GM18907 (cell line): ENCODE measurements around the gene RAB28.
A peak's percentile ranks its signal among the peaks of the same experiment; 100 is the strongest.

Experiments used
- ATAC-seq: cut with Tn5 transposase; IDR thresholded peaks from one replicate; pipeline ENCODE4 v1.9.1; 2021; ENCODE audit warnings: mild to moderate bottlenecking, moderate library complexity; ENCODE audit not compliant: unreplicated experiment

RAB28 gene

DNA sequence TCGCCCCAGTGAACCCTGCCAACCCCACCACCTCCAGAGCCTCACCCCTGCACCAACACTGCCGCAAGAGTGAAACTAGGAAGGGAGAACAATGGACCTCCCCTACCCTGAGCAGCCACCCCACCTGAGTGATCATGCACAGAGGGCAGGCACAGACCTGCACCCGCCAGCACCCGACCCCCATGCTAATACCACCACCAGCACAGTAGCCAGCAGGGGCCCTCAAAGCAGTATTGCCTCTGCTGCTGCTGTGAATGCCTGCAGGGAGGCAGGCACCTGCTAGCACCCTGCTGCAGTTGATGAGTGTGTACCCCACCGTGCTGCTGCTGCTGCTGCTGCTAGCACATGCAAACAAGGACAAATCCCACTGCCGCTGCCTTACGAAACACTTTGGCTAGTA is 100.1 kb downstream of the RAB28 start:
- no peak for ATAC-seq

DNA sequence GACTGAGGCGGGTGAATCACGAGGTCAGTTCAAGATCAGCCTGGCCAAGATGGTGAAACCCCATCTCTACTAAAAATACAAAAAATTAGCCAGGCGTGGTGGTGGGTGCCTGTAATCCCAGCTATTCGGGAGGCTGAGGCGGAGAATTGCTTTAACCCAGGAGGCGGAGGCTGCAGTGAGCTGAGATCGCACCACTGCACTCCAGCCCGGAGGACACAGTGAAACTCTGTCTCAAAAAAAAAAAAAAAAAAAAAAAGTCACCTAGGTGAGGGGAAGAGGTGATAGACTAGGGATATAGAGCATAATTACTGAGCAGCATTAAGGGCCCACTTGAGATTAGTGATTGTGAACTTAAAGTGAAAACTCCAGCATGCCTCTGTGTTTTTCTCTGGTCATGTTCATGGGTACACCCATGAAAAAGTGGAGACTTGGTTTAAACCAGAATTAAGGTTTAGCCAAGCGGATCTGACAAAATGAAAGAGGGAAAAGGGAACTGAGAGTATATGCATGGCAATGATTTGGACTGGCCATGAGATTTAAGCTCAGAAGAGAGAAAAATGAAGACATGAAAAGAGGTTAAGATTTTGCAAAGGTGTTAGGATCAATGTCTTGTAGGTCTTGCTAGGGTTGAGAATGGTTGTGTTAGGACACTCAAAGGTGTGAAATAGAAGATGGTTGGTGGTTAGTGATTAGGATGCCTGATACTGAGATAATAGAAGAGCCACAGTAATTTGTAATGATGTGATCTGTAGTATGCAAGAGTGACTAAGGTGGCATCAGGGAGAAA is 105.0 kb downstream of the RAB28 start:
- ATAC-seq = peak; percentile 96

DNA sequence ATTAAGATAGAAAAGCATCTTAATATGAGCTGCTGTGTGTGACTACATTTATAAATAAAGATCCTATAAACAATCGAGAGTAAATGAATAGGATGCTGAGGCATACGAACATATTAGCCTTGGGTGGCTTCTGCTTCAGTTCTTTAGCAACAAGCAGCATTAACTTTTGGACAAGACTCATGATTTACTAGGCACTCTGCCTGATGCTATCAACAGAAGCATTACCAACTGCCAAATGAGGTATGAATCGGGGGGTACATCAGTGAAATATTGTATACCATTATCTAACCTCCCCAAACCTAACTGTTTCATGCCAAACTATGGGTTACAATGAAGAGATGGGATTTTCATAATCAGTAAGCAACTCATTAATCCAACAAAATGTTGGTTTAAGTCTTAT is 113.1 kb downstream of the RAB28 start:
- ATAC-seq = no peak

DNA sequence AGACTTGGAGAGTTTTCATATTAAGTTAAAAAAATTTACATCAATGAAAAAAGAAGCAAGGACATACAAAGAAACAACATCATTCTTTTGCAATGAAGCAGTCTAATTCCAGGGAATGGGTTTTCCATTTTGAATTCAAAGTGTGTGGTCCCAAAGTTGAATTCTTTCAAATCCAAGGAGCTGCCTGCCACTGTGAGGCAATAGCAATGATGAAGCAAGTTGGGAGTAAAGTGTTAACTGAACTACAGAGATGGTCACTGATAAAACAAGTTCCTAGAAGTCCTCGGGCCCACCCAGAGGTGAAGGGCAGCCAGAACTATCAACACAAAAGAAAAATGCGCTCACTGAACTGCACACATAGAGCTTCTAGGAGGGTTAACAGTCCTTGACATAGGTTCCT is 115.9 kb downstream of the RAB28 start:
- no peak for ATAC-seq

DNA sequence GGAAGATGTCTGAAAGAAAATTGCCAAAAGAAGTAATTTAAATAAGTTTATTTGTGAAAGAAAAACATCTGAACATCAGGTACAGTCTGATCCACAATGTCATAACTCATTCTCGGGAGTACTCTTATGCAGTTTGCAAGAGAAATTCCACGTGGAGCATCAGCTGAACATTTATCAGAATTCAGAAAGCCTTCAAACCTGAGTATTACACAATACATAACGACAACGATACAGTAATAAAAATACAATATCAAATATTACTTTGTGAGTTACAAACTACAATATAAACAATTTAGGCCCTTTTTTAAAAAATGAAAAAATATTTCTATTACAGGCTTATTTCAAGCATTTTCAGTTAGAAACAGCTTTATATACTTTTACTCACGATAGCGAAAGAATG is 116.4 kb downstream of the RAB28 start:
- no peak for ATAC-seq

DNA sequence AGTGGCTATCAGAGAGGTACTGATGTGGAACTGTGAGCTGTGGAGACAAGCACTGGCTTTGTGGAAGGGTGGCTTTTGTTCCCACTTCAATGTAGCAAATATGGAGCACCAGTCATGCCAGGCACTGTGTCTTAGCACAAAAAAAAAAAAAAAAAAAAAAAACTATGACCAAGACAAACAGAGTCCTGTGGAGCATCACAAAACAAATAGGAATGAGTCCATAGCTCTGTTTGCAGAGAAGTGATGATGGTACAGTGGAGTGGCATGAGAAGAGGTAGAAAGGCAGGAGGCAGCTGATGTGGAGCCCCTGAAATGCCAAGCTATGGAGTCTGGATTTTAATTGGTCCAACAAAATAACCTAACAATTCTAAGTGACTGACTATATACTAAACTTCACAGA is 116.9 kb downstream of the RAB28 start:
- no peak for ATAC-seq

DNA sequence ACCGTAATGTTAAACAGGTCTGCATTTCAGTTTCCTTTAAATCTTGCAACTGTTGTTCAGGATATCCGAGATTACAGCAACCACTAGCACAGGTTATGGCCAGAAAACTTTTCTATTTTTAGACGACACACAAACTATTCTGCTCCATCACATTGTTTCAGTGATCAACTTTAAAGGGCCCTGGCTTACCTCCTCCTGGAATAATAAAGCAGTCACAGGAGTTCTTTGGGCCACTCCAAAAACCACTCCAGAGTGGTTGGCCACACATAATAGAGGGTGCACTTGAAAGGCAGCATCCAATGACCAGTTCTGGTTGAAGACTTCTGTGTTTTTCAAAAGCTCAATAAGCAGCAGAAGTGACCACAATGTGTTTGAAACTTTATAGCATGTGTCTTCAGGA is 118.9 kb downstream of the RAB28 start:
- no peak for ATAC-seq

DNA sequence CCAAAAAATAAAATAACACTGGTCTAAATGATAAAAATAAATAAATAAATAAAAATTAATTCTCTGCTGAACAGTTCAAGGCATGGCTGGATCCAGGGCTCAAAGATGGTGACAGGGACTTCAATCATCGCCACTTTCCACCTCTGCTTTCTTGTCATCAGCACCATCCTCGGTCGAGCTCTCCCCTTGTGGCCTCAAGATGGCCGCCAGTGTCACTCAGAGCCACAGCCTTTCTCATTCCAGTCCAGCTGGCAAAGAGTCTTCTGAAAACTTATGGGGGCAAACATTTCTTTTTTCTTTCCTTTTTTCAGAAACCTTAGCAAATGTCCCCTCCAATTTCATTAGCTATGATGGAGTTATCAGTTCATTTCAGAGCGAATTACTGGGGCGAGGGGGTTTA is 119.5 kb downstream of the RAB28 start:
- no peak for ATAC-seq

DNA sequence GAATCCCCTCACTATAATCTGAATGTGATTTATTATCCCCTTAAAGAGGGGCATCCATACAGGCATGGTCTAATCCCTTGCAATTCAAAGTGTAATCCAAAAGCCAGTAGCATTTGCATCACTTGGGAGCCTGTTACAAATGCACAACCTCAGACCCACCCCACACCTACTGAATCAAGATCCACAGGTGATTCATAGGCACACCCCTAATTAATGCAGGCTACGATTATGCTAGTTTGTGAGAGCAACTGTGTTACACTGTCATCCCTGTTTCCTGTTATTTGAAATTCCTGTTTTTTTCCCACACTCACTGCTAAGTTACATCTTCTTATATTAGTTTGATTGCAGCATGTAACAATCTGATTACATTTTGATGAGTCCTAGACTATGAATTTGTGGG is 120.0 kb downstream of the RAB28 start:
- ATAC-seq = no peak

DNA sequence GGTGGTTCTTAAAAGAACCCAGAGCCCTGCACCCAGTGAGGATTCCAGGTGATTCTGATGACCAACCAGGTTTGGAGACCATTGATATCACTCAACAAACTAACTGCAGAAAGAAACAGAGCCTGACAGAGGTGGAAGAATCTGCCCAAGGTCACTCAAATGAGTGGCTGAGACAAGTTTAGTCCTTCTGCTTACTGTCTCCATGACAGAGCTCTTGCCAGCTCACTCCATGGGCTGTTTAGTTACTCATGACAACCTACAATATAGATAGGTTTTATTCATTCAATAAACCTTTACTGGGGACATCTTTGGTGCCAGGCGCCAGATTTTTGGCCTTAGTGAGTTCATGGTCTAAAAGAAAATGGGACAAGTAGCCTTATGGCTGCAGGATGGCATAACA is 124.3 kb downstream of the RAB28 start:
- no peak for ATAC-seq

DNA sequence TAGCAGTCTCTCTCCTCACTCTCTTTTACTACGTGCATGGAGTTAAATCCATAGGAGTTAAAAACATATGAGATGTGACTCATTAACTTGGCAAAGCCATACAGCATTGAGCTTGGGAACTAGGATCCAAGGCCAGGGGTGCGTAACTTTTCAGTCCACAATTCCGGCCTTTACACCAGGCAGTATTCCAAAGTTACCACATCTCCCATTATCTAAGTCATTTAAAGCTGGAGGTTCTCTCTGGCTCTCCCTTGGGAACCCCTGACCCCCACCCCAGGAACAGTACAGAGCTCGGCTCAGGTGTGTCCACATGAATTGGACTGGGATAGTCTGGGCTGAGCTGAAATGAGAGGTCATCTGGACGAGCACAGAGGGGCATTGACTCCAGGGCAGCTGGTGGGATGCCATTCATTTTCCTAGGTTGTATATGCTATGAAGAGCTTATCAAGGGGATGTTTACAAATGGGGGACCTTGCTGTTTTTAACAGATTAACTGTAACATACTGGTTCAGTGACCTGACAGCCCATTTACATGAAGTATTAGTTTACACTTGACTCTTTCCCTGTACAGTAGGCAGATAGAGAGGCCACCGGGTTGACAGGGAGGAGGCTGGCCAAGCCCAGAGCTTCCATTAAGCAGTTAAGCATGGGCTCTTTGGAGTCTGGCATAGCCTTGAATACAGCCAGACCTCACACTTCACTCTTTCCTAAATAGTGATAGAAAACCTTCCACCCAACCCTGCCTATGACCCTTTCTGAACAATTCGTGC is 128.8 kb downstream of the RAB28 start:
- ATAC-seq = no peak

DNA sequence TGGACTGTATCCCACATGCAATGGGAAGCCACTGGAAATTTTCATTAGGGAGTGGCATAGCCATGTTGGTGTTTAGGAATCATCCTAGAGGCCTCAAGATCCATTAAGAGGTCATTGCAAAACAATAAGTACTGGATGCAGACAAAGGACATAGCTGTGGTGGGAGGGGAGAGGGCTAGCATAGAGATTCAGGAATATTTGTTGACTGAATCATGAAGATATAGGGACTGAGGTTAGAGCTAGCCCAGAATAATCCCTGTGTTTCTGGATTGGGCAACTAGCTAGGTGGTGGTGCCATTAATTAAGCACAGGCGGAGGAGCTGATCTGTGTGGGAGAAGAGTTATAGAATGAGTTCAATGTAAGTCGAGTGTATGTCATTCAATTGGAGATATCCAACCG is 135.0 kb downstream of the RAB28 start:
- ATAC-seq = no peak

DNA sequence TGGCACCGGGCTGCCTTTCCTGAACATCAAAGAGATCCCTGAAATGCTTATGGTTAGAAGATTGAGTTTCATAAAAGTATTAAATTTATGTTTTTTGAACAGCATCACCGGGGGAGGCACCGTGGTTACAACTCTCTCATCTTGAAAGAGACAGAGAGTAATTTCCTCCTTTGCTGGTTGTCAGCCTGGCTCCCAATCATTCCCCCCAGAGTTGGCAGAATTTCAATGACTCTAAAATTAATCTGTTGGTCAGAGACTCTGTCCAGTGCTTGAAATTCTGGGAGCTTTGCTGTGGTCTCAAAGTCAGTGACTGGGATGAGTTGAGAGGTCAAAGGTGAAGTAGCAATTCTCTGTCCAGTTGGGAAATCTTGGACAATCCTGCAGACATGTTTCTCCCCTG is 135.9 kb downstream of the RAB28 start:
- ATAC-seq = no peak

DNA sequence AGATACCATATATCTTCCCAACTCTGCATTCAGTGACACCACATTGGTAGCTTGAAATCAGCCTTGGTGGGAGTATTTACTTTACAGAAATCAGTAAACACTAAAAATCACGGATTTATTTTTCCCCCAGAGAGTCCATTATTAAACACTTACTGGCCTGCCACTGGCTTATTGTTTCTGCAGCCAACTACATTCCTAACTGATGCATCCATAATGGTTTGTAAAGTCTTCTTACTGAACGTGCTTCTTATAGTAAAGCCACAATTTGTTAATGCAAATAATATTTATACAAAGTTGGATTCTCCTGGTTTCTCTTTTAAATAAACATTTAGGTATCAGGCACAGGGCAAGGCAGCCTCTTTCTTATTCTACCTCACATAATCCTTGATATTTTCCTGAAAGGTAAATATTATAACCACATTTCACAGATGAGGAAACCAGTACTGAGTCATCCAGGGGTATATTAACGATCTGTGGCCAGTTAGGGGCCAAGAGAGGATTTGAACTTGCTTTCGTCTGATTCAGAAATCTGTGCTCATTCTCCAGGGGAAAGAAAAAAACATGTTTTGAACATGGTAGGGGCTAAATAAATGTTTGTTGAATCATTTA is 136.5 kb downstream of the RAB28 start:
- ATAC-seq = no peak

DNA sequence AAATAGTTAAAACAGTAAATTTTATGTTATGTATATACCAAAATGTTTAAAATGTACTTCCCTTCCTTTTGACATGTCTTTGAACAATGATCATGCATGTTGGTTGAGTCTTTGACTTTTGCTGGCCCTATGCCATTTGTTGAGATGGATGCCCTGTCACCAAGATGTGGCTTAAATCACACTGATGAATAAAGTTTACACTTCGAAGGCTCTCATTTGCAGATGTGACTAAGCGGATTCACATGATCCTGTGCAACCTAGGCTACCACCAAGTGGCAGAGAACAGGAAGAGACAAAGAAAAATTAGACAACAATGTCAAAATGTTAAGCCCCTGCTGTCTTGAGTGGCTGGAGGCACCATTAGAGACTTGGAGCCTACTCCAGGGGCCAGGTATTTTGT is 139.9 kb downstream of the RAB28 start:
- no peak for ATAC-seq

DNA sequence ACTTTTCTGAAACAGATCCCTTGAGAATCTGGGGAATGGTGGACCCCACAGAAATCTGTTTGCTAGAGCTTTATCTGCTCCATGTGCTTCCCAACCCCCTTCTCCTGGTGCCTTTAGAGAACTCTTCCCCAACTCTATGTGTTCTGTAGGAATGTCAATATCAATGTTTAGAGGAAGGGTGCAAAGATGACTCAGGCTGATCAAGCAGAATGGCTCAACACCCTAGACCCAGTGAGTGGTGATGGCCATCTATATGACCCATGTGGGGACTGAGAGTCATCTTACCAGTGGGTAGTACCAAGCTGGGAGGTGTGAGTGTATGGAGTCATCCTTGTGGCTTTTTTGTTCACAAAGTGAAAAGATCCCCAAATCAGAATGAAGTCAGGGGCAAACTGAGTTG is 143.5 kb downstream of the RAB28 start:
- no peak for ATAC-seq

DNA sequence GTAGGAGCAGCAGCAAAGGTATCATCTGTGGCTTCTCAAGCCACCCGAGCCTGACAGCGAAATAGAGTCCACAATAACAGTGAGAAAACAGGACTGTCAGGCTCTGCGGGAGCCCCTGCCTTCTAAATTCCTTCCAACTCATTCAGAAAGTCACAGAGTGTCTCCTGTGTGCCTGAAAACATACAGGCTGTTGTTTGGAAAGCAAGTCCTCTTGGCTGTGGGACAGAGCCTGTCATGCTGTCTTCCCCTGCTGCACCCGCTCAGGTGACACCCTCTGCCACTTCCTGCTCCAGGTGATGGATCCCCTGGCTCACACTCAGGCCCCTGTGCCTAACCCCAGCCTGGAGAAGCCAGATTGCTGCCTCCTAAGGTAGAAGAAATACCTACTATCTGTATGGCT is 152.3 kb downstream of the RAB28 start:
- ATAC-seq = no peak

DNA sequence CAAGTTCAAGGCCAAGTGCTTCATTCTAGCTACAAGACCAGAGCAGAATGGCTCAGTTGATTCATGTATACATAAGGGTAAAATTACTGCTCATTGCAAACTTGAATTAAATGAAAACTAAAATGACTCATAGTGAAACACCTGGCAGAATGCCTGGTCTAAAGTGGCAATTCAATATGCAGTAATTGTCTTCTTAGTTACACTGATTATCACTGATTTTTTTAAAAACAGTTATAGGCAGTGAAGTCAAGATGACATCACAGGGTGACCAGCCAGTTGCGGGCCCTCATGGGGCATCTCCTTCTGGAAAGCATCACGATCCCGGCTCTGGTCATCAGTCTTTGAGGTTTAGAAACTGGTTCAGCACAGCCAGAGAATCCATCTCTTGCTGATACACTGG is 154.2 kb downstream of the RAB28 start:
- ATAC-seq = no peak

DNA sequence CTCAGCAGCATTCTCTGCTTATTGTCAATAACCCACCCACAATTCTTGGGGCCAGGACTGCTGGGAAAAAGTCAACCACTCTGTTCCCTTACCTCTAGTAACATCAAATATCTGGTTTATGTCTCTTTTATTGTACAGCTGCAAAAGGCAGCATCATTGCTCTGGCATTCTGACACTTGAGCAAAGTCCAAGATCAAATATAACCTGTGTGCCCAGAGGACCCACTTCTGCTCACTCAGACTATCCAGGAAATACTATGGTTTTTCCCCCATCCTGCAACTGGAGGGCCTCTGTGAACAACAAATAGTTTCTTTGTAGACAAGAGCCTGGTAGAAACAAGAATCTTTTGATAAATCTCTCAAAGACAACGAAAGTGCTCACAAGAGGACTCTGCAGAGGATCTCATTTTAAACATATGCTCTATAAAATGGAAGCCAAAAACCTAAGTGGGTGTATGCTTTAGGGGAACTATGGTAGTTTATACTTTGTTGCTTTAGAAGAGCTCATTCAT is 154.7 kb downstream of the RAB28 start:
- no peak for ATAC-seq

DNA sequence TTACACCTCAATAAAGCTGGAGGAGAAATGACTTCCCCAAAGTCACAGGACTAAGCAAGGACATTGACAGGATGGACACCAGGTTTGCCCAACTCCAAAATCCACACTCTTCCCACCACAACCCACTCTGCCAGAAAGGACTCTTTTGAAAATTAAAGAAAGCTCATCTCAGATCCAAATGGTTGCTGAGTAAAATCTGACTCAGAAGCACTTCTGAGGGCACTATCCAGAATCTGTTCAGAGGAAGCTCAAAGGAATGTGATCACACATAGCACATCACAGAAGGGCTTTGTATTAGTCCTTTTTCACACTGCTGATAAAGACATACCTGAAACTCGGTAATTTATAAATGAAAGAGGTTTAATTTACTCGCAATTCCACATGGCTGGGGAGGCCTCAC is 155.5 kb downstream of the RAB28 start:
- ATAC-seq = no peak

DNA sequence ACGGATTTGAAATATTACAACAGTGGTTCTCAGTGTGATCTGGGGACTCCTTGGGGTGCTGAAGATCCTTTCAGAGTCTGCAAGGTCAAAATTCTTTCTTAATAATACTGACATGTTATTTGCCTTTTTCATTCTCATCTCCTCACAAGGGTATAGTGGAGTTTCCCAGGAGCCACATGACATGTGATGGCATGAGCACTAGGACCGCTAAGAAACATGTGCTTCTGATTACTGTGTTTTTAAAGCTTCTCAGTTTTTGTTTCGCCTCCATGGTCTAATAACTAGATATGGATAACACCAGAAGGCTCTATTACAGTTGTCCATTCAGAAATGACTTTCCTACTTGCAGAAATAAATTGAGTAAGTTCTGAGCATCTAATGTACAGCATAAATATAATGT is 156.1 kb downstream of the RAB28 start:
- no peak for ATAC-seq

DNA sequence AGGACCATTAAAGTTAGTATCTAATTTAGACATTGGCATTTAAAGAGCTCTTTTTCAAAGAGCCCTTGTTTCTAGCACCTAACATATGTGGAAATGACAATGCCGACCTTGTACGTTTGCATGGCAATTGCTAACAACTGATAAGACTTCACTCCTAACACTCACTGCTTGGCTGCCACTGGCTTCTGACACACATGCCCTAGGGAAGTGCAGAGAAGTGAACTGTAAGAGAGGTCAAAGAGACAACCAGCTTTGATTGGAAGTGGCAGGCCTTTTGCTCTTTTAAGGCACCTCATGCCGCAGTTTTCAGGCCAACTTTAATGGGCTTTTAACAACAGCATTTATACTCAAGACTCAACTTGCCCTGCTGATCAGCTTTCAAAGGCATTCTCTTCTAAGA is 158.4 kb downstream of the RAB28 start:
- ATAC-seq = no peak
